ENCODE data around the gene SOCS6. TPM values are rescaled to one million over a fixed set of nuclear protein-coding genes. Genes with fewer than 3 reads are reported as not detected.
A peak's percentile ranks its signal among the peaks of the same experiment; 100 is the strongest.

SOCS6 gene
- polyA plus RNA-seq, 1 of the 3 experiments (the other 2 are of a cell fraction) = 12.1 TPM

DNA sequence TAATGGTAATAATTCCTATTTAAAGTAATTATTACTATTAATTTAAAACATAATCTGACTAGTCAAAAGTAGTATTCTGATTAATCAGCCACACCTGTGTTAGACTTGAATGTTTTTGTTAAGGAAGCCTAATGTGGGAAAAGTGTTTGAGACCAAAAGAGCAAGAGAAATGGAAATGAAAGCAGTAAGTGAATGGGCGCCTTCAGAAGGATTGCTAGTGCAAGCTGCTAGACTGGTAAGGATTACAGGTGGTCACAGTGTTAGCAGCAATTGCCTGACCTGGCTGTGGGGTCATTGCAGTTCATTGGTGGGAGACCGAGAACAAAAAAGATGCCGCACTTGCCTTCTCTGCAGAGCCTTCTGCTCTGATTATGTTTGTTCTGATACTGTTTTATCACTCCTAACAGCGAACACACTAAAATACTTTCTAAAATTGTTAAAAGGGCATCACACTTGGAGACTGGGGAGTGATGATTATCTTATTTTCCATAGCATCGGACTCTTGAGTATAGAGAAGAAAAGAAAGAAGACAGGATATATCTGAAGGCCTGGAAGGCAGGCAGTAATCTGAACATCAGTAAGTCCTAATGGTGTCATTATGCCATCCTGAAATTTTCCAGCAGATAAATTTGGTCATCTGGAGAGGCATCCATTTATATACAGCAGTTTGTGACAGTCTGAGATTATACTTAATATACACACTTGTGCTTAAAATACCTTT lies 5.8 kb downstream of the SOCS6 start:
- Histone ChIP-seq H3K4me1 (ENCODE audit: control insufficient read depth in 1 of 2, insufficient read depth in 2 of 2, low read depth in 1 of 2, low read length in 1 of 2) (peaks cover 16 to 56% of the 10 kb centered on the region in 2 experiments), H4K20me1 (ENCODE audit: insufficient read depth) (peaks cover 78% of the 10 kb centered on the region), H3K79me2 (ENCODE audit: insufficient read depth) (peaks cover 100% of the 10 kb centered on the region), H3K27me3 (ENCODE audit: insufficient read depth) (no peaks in the 10 kb centered on the region), H3K4me2 (peak overlapping the region; percentile 86), H3K27ac (ENCODE audit: low read depth in 2 of 2, low read length in 1 of 2) (peak overlapping the region; percentile 78 to 95), H3F3A (replicated peaks; ENCODE audit: insufficient read depth) (peaks cover 28% of the 10 kb centered on the region), H3K9ac (peak overlapping the region; percentile 34; the same call in 1 of the 2 replicates), H2AFZ (ENCODE audit: low read depth) (no peak overlapping the region), H3K4me3 (ENCODE audit: low read depth in 2 of 2, low read length in 1 of 2) (peak overlapping the region; percentile 17 to 54), H3K9me3 (no peaks in the 10 kb centered on the region), H3K9me2 (no peaks in the 10 kb centered on the region), H3K36me3 (replicated peaks in 1 of 2; ENCODE audit: control insufficient read depth in 1 of 2, insufficient read depth in 2 of 2, low read length in 1 of 2) (peaks cover 0 to 9% of the 10 kb centered on the region in 2 experiments)
- peak; percentile 56 for DNase-seq
- WGBS (ENCODE audit: low lambda C conversion rate) = 25% methylated on average over 5 of the region's 5 CpGs
- ChIA-PET CTCF (interaction anchor here (1.0 to 1.6 kb wide), 2 partner anchors 98 to 160 kb away, joined by 3 read pairs; no protein-coding TSS in a partner anchor), POLR2A (no interaction called here)
- peak; percentile 30 for TF ChIP-seq TCF12 (IDR thresholded peaks at IDR 0.05)
- TF ChIP-seq GABPA (IDR thresholded peaks at IDR 0.05; ENCODE audit: low read depth) = no peak
- TF ChIP-seq RCOR1 (IDR thresholded peaks at IDR 0.05; ENCODE audit: low read length) = peak; percentile 70
- no peak for TF ChIP-seq CHD2 (IDR thresholded peaks at IDR 0.05; ENCODE audit: low read length, partially characterized antibody)
- TF ChIP-seq EP300 (IDR thresholded peaks at IDR 0.05; ENCODE audit: borderline replicate concordance in 1 of 2, low read depth in 1 of 2, low read length in 1 of 2) = peak in 1 of 2 experiments; percentile 87; a peak in 2 of 4 replicates
- peak; percentile 90 for TF ChIP-seq GATA2 (CRISPR knock-in tag; IDR thresholded peaks at IDR 0.05)
- peak; percentile 63 for TF ChIP-seq FOXJ3 (CRISPR knock-in tag; IDR thresholded peaks at IDR 0.05)

DNA sequence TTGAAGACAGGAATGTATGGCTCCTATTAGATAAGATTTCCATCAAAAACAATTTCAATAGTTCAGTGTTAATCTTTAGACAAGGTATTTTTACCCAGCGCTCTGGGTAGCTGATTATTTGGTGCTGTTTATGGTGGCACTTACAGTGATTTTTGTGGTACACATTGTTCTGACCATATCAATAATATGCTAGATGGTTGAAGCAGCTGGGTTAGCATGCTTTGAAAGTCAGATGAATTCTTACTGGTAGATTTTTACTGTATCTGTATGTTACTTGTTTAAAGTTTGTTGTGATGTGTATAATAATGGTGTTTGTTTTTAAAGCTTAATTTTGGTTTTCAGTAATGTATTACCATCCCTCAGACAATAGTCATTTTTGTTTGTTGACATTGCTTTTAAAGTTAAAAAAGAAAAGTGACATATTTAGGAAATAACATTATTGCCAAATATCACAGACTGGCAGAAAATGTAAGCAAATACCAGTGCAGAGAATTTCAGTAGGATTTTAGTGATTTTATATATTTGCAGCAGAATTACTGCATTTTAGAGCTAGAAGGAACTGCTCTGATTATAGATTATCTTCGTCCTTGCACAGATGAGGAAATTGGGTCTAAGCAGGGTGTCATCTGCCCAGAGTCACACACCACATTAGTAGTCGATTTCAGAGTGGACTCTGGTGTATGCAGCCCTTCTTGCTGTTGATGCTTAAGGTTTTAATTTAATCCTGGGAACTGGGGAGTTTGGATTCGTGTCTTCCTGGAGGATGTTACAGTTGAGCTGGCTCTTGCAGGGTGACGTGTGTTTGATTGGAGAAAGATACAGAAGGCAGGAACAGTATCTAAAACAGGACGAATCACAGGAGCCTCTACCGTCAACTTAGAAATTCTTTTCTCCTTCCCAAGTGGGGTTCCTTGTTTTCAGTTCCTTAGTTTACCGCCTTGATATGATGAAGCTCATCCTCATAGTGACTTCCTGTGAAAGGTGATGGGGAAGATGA lies 6.6 kb downstream of the SOCS6 start:
- H3K9ac ChIP-seq = peak overlapping the region; percentile 40; the same call in 1 of the 2 replicates
- no peaks in the 10 kb centered on the region for H3K9me3 ChIP-seq
- peaks cover 100% of the 10 kb centered on the region for H3K79me2 ChIP-seq (ENCODE audit: insufficient read depth)
- H3K27ac ChIP-seq (ENCODE audit: low read depth in 2 of 2, low read length in 1 of 2) = peak overlapping the region; percentile 78 to 95
- H3K27me3 ChIP-seq (ENCODE audit: insufficient read depth) = no peaks in the 10 kb centered on the region
- H3K4me1 ChIP-seq (ENCODE audit: control insufficient read depth in 1 of 2, insufficient read depth in 2 of 2, low read depth in 1 of 2, low read length in 1 of 2) = peaks cover 15 to 53% of the 10 kb centered on the region in 2 experiments
- DNase-seq = peak; percentile 42
- peaks cover 80% of the 10 kb centered on the region for H4K20me1 ChIP-seq (ENCODE audit: insufficient read depth)
- peaks cover 0 to 13% of the 10 kb centered on the region in 2 experiments for H3K36me3 ChIP-seq (replicated peaks in 1 of 2; ENCODE audit: control insufficient read depth in 1 of 2, insufficient read depth in 2 of 2, low read length in 1 of 2)
- no peak overlapping the region for H2AFZ ChIP-seq (ENCODE audit: low read depth)
- peak overlapping the region; percentile 86 for H3K4me2 ChIP-seq
- peaks cover 25% of the 10 kb centered on the region for H3F3A ChIP-seq (replicated peaks; ENCODE audit: insufficient read depth)
- TF ChIP-seq GABPA (IDR thresholded peaks at IDR 0.05; ENCODE audit: low read depth) (no peak), NRF1 (IDR thresholded peaks at IDR 0.05; ENCODE audit: low read depth, low read length) (no peak), FOXM1 (IDR thresholded peaks at IDR 0.05; ENCODE audit: low read depth) (no peak), RAD21 (IDR thresholded peaks at IDR 0.05; ENCODE audit: low read length) (peak; percentile 5; the same call in 1 of the 2 replicates), GATA2 (CRISPR knock-in tag; IDR thresholded peaks at IDR 0.05) (peak; percentile 41), RFX5 (IDR thresholded peaks at IDR 0.05; ENCODE audit: low read length) (no peak), ELF1 (IDR thresholded peaks at IDR 0.05) (no peak), NFIC (IDR thresholded peaks at IDR 0.05; ENCODE audit: borderline replicate concordance) (no peak), RCOR1 (IDR thresholded peaks at IDR 0.05; ENCODE audit: low read length) (no peak), MEF2A (IDR thresholded peaks at IDR 0.05; ENCODE audit: borderline replicate concordance, low read depth) (no peak), FOXJ3 (CRISPR knock-in tag; IDR thresholded peaks at IDR 0.05) (0 out of 2 replicates have a peak, but pooled peaks have one; percentile 6), TCF12 (IDR thresholded peaks at IDR 0.05) (peak; percentile 42; the same call in 1 of the 2 replicates), TAF1 (IDR thresholded peaks at IDR 0.05; ENCODE audit: borderline replicate concordance, low read depth, low read length) (no peak)
- TF ChIP-seq, protein P1, sequence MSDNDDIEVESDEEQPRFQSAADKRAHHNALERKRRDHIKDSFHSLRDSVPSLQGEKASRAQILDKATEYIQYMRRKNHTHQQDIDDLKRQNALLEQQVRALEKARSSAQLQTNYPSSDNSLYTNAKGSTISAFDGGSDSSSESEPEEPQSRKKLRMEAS (IDR thresholded peaks at IDR 0.05; ENCODE audit: low read depth) = no peak
- TF ChIP-seq, protein P2, sequence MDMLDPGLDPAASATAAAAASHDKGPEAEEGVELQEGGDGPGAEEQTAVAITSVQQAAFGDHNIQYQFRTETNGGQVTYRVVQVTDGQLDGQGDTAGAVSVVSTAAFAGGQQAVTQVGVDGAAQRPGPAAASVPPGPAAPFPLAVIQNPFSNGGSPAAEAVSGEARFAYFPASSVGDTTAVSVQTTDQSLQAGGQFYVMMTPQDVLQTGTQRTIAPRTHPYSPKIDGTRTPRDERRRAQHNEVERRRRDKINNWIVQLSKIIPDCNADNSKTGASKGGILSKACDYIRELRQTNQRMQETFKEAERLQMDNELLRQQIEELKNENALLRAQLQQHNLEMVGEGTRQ (IDR thresholded peaks at IDR 0.05; ENCODE audit: borderline replicate concordance, low read depth, low read length) = no peak
- ChIA-PET POLR2A (interaction anchor here (0.8 kb wide), 1 partner anchor 21 kb away, joined by 3 read pairs; no protein-coding TSS in a partner anchor), CTCF (interaction anchor here (1.0 to 1.6 kb wide), 5 partner anchors 99 to 159 kb away, joined by 3 to 6 read pairs (median 4); no protein-coding TSS in a partner anchor)
- 10% methylated on average over 8 of the region's 8 CpGs for WGBS (ENCODE audit: low lambda C conversion rate)
- H3K9me2 ChIP-seq = no peaks in the 10 kb centered on the region
- peak overlapping the region; percentile 32 to 54 for H3K4me3 ChIP-seq (ENCODE audit: low read depth in 2 of 2, low read length in 1 of 2)
